HL-60/S4 (cell line): Measurements from ENCODE around the gene MAP4K2.

Experiments
- in situ Hi-C: fragments of 300-500 bp; cut with MboI; formaldehyde crosslinking; loops from 2 replicates; pipeline ENCODE4 v1.14.3; 2022; ENCODE audit warnings: low sequenced_read_pairs

MAP4K2 gene

DNA sequence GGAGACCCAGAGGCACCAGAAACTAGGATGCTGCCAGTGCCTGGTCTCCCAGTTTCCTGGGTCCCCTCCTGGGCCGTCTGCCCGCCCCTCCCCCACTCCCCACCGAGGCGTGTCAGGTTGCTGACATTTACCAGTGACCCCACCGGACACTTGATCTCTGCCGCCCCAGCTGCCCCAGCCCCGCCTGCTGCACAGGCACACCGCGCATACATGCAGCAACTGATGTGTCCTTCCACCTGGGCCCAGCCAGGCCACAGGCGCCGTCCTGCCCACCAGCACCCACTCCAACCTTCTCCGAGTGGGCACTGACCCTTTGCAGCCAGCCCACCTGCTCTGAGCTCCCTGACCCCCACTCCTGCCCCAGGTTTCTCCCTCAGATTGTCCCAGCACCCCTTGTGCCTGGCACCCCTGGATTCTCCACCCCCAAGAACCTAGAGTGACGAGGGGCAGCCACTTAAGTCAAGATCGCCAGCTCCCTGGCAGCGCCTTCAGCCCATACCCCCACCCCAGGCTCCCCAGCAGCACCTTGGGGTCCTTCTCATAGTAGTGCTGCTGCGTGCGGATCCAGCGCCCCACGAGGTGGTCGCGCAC is 43.8 kb downstream of the MAP4K2 start:
- in situ Hi-C loops, result no loop called here

GRCh38 chr11:64758330-64759079 is 44.5 kb downstream of the MAP4K2 start:
- in situ Hi-C loops, result no loop called here

GRCh38 chr11:64757549-64758329 is 45.3 kb downstream of the MAP4K2 start:
- in situ Hi-C loops, result no loop called here

- in situ Hi-C loops, result no loop called here
Measured at GRCh38 chr11:64755681-64756361, 47.2 kb downstream of the MAP4K2 start.

DNA sequence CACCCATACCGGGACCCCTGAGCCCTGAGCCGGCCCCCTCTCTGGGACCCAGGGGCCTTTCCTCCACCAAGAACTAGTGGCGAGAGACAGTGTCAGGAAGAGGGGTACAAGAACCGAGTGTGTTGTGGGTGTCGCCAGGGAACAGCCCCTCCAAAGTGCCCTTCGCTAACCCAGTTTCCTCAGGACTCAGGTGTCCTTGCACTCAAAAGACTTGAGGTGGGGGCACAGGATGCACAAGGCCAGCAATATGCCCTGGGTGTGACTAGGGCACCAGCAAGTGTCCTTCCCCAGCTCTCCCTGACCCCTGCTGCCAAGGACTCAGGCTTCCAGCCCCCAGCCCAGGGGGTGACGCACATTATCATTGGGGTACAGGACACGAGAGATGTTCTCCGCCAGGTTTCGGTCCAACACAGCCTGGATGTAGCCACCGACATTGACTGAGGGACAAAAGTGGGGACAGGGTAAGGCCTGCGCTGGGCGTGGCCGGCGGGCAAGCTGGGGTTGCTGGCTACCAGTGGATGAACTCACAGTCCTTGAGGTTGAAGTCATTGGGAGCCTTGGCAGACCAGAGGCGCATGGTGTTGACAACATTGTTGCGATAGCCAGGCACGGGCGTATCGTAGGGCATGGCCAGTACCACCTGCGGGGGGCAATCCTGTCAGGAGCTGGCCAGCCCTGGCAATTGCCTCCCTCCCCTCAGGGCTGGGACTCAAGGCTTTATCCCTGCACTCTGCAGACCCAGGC is 47.9 kb downstream of the MAP4K2 start:
- in situ Hi-C loops, result no loop called here

- in situ Hi-C loops, result no loop called here
Measured at GRCh38 chr11:64754124-64754918, 48.7 kb downstream of the MAP4K2 start.

DNA sequence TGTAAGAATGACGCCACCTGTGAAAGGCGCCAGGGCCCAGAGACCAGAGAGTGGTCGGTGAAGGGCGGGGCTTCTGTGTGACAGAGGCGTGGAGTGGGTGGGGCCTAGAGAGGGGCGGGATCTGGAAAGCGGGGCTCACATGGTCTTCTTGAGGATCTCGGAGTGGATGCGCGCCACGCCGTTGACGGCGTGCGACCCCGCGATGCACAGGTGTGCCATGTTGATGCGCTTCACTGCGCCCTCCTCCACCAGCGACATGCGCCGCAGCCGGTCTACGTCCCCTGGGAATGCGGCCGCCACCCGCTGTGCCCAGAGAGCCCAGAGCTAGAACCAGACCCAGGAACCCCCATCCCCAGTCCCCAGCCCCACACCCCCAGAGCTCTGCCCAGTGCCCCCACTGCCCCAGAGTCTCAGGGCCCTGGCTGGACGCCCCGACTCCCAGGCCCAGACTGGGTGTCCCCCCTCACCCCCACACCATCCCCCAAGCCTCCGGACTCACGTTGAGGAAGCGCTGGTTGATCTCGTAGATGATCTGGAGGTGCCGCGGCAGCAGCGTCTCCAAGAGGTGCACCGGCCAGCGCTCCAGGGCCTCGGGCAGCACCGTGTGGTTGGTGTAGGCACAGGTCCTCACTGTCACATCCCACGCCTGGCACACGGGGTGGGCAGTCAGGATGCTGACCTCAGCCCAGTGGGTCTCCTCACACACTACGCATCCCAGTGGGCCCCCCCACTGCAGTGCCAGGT is 49.5 kb downstream of the MAP4K2 start:
- in situ Hi-C loops, result no loop called here

- in situ Hi-C loops, result no loop called here
Measured at GRCh38 chr11:64753019-64753379, 50.0 kb downstream of the MAP4K2 start.

- in situ Hi-C loops, result no loop called here
Measured at GRCh38 chr11:64752175-64752970, 50.6 kb downstream of the MAP4K2 start.

DNA sequence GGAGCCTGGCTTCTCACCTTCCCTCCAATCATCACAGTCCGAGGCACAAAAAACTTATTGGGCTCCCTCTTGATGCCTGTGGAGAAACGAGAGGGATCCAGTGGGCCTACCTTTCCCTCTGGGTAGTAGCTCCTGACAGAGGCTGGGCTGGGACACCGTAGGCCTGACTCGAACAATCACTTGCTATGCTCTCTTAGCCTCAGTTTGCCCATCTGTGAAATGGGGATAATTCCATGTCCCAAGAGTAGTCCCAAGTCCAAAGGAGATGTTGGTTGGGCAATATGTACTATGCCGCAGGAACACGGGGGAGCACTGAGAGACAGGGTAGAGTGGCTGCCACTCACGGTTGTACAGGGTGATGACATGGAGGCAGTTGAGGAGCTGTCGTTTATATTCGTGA is 51.4 kb downstream of the MAP4K2 start:
- in situ Hi-C loops, result no loop called here

DNA sequence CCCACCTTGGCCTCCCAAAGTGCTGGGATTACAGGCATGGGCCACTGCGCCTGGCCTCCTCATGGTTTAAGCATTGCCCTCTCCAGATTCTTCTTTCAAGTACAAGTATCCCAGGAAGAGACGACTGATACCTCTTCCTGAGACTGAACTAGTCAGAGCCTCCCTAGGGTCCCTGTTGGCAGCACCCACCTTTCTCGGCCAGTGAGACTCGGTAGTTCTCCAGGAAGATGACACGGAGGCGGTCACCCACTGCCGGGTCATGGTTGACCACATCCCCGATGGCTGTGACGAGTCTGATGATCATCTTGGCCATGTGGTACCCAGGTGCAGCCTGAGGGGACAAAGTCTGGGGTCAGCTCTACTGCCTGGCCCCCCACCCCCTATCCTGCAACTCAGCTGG is 51.9 kb downstream of the MAP4K2 start:
- in situ Hi-C loops, result no loop called here

DNA sequence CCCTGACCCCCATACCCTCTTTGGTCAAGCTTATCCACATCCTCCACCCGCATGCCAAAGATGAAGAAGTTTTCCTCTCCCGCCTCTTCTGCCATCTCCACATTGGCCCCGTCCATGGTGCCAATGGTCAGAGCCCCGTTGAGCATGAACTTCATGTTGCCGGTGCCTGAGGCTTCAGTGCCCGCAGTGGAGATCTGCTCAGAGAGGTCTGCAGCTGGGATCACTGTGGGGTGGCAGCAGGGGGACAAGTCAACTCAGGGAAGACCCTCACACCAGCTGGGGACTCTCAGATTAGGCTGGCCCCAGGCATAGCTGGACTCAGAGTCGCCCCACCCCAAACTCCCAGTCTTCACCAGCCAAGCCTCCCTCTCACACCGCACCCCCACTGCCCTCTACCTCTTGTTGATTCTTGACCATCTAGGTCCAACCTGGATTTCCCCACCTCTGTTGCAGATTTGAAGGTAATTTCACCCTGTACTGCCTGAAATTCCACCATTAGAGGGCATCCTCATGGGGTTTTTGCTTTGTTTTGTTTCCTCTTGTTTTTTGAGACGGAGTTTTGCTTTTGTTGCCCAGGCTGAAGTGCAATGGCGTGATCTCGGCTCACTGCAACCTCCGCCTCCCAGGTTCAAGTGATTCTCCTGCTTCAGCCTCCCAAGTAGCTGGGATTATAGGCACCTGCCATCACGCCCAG is 52.5 kb downstream of the MAP4K2 start:
- in situ Hi-C loops, result no loop called here

DNA sequence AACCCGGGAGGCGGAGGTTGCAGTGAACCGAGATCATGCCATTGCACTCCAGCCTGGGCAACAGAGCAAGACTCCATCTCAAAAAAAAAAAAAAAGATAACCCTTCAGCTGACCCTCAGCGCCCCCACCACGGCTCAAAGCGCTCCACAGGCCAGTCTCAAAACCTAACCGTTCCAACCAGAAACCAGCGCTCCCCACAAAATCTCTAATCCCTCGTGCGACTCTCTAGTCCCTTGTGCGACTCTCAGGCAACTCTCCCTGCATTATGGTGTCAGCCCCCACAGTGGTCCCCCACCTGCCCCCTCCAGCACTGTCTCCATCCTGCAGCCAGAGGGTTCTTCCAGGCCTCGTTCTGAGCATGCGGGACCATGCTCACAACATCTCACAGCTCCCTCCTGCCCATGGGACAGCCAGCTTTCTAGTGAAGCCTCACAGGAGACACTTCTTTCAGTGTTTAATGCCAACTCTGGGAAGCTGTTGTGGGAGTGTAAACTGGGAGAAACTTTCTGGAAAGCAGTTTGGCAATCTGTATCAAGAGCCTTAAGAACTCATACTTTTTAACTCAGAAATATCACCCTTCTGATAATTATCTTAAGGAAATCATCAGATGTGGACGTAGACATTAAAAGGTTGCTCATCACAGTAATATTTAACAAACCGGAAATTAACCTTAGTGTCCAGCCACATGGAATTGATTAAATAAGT is 54.9 kb downstream of the MAP4K2 start:
- in situ Hi-C loops, result no loop called here

DNA sequence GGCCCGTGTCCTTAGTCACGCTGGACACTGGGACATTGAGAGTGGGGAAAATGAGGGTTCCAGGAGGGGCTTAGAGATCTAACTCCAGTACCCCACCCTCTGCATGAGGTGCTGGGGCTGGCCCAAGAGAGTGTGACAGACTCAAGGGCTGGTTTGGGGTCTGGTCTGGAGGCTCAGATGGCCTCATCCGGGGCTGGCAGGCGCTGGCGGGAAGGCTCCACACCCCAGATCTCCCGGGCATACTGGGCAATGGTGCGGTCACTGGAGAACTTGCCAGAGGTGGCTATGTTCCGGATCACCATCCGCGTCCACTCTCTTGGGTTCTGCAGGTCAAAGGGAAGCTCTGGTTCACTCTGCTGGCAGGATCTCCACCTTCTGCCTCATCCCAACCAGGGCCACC is 56.5 kb downstream of the MAP4K2 start:
- in situ Hi-C loops, result no loop called here

DNA sequence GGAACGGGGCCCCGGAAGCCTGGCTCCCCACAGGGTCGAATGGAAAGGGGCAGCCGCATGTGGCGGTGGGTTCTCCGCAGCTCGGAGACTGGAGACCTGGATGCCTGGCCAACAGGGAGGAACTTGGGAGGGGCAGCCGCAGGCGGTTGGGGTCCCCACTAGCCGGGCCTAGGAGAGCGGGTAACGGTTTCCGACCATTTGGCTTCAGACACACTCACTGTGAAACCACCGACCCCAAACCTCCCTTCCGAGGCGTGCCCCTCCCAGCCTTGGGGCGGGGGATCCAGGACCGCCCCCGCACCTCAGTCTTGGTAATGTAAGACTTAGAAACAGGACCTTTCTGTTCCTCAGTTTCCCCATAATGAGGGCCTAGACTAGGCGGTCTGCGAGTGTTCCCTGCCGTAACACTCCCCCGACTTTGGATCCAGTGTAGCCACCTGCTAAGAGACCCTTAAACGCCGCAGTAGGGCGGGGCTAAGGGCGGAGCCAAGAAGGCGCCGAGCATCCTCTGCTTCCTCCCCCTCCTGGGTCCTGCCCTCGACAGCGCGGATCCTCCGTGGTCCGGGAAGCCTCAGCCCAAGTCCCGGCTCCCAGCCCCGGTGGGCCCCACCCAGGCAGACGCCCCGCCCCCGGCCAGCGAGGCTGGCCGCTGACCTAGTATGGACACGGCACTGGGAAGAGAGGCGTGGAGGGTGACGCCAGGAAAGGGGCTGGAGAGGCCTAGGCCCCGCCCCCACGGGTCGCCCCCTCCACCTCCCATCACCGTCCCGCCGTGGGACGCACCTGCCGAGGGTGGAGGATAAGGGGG is 57.3 kb downstream of the MAP4K2 start:
- in situ Hi-C loops, result no loop called here

- in situ Hi-C loops, result no loop called here
Measured at GRCh38 chr11:64745189-64745520, 57.9 kb downstream of the MAP4K2 start.
